Measurements from ENCODE around the gene GPX3. TPM values are rescaled to one million over a fixed set of nuclear protein-coding genes. Genes with fewer than 3 reads are reported as not detected.

Gene GPX3
- total and polyA plus RNA-seq, 2 of the 8 experiments (the other 6 are each of a cell fraction or from before 2014, with no cell fraction given) = 27.8 to 77.9 TPM

GRCh38 chr5:151052836-151053235 lies 32.4 kb downstream of the GPX3 start:
- H3K79me2 ChIP-seq (ENCODE audit: control insufficient read depth in 1 of 2, insufficient read depth in 2 of 2, low read length in 2 of 2) = no peaks in the 10 kb centered on the region
- H4K91ac ChIP-seq (replicated peaks; ENCODE audit: insufficient read length, low read length) = no peak overlapping the region
- ChIA-PET POLR2A (ENCODE audit: partially characterized antibody) (interaction anchor here (2.3 kb wide), 1 partner anchor 63 kb away, joined by 11 read pairs; no protein-coding TSS in a partner anchor), CTCF (ENCODE audit: partially characterized antibody) (interaction anchor here (0.5 to 14.2 kb wide), 27 partner anchors 15 to 1135 kb away, joined by 3 to 777 read pairs (median 8); partner anchors contain the start of genes CCDC69, GPX3 and TNIP1)
- no peaks in the 10 kb centered on the region for H3K23me2 ChIP-seq (ENCODE audit: low read depth, low read length)
- no peak overlapping the region for H3K18ac ChIP-seq (ENCODE audit: extremely low read depth, low read length)
- H3K27ac ChIP-seq (ENCODE audit: low read depth, low read length) = no peak overlapping the region
- DNase-seq (ENCODE audit: low read depth in 1 of 2, low spot score in 2 of 2) (no peak), FAIRE-seq (no peak)
- no peak overlapping the region for H2BK15ac ChIP-seq (ENCODE audit: low read length)
- H3K4me3 ChIP-seq (ENCODE audit: extremely low read depth in 1 of 4, insufficient read depth in 2 of 4, low read depth in 3 of 4, low read length in 4 of 4) = no peak overlapping the region
- no peak overlapping the region for H3K56ac ChIP-seq (replicated peaks; ENCODE audit: insufficient read length, low read depth, low read length)
- H3K4me1 ChIP-seq (replicated peaks in 1 of 4; ENCODE audit: control insufficient read depth in 3 of 4, insufficient read depth in 4 of 4, low read length in 3 of 4) = no peaks in the 10 kb centered on the region
- H4K5ac ChIP-seq (ENCODE audit: insufficient read length, low read depth, low read length) = no peak overlapping the region
- peaks cover 3 to 6% of the 10 kb centered on the region in 2 experiments for H4K20me1 ChIP-seq (replicated peaks in 1 of 2; ENCODE audit: control insufficient read depth in 1 of 2, insufficient read depth in 2 of 2, low read length in 2 of 2)
- H2AFZ ChIP-seq (ENCODE audit: low read length) = no peak overlapping the region
- H3K14ac ChIP-seq (ENCODE audit: insufficient read length) = no peak overlapping the region
- H2BK20ac ChIP-seq (ENCODE audit: low read length) = no peak overlapping the region
- H3K9me3 ChIP-seq (ENCODE audit: insufficient read depth in 2 of 2, low read depth in 1 of 2, low read length in 1 of 2) = peaks cover 0 to 2% of the 10 kb centered on the region in 2 experiments; a peak in 1 of 4 replicates
- H3K4ac ChIP-seq (replicated peaks; ENCODE audit: insufficient read length, low read depth, low read length) = no peak overlapping the region
- WGBS, 2 experiments (ENCODE audit: extremely low coverage in 1 of 2, insufficient coverage in 1 of 2, insufficient read length in 1 of 2, insufficient replicate concordance in 2 of 2, low coverage in 1 of 2, low lambda C conversion rate in 2 of 2, missing lambda C conversion rate in 1 of 2) = 86% methylated on average over 3 of the region's 3 CpGs; no CpG with 5 or more reads in 1 of the 2 experiments
- TF ChIP-seq TAF1 (IDR thresholded peaks at IDR 0.05; ENCODE audit: low read depth, low read length) = no peak
- TF ChIP-seq RAD21 (IDR thresholded peaks at IDR 0.05 in 1 of 2, conservative IDR thresholded peaks at IDR 0.05 in 1 of 2; ENCODE audit: low read depth in 2 of 2, low read length in 2 of 2) = no peak
- TF ChIP-seq MAFK (IDR thresholded peaks at IDR 0.05; ENCODE audit: low read depth, low read length) = no peak
- no peak for TF ChIP-seq RNF2 (IDR thresholded peaks at IDR 0.05; ENCODE audit: borderline replicate concordance, low read depth, low read length, missing control alignments, poor library complexity, severe bottlenecking)
- TF ChIP-seq KDM5A (IDR thresholded peaks at IDR 0.05; ENCODE audit: low read length) = no peak
- TF ChIP-seq KDM4A (IDR thresholded peaks at IDR 0.05; ENCODE audit: low read depth, low read length, severe bottlenecking) = no peak
- no peak for TF ChIP-seq RBBP5 (IDR thresholded peaks at IDR 0.05; ENCODE audit: borderline replicate concordance, low read depth, low read length)
- TF ChIP-seq SAP30 (IDR thresholded peaks at IDR 0.05; ENCODE audit: insufficient read depth, insufficient replicate concordance, low read length) = no peak
- no peak for TF ChIP-seq SP1 (IDR thresholded peaks at IDR 0.05; ENCODE audit: low read depth, low read length)
- no peak for TF ChIP-seq EGR1 (IDR thresholded peaks at IDR 0.05; ENCODE audit: borderline replicate concordance, low read depth, low read length)
- no peak for TF ChIP-seq SIN3A (conservative IDR thresholded peaks at IDR 0.05 in 1 of 2, IDR thresholded peaks at IDR 0.05 in 1 of 2; ENCODE audit: low read depth in 1 of 2, low read length in 2 of 2)
- no peak for TF ChIP-seq FOSL1 (IDR thresholded peaks at IDR 0.05; ENCODE audit: insufficient read depth, low read depth, low read length)
- TF ChIP-seq POLR2AphosphoS5 (IDR thresholded peaks at IDR 0.05; ENCODE audit: low read depth, low read length) = no peak
- no peaks in the 10 kb centered on the region for H3K79me1 ChIP-seq (ENCODE audit: low read depth, low read length)
- no peak overlapping the region for H4K8ac ChIP-seq (ENCODE audit: extremely low read depth, insufficient read depth, low read length)
- no peak overlapping the region for H2BK5ac ChIP-seq (ENCODE audit: low read depth, low read length)
- H3K27me3 ChIP-seq (replicated peaks in 1 of 4; ENCODE audit: control insufficient read depth in 3 of 4, extremely low read depth in 1 of 4, insufficient read depth in 3 of 4, low read length in 3 of 4) = no peaks in the 10 kb centered on the region
- H2AK5ac ChIP-seq (ENCODE audit: low read depth, low read length) = no peak overlapping the region
- no peak overlapping the region for H3K23ac ChIP-seq (ENCODE audit: insufficient read length)
- H3K4me2 ChIP-seq (ENCODE audit: insufficient read depth in 1 of 2, low read depth in 2 of 2, low read length in 2 of 2) = no peak overlapping the region
- peaks cover 0 to 3% (median 0%) of the 10 kb centered on the region in 4 experiments; a peak in 2 of 8 replicates for H3K36me3 ChIP-seq (ENCODE audit: control insufficient read depth in 2 of 4, insufficient read depth in 4 of 4, low read length in 3 of 4)
- no peak overlapping the region for H2BK12ac ChIP-seq (ENCODE audit: low read depth, low read length)
- no peak overlapping the region for H2BK120ac ChIP-seq (replicated peaks; ENCODE audit: low read depth, low read length)
- no peak overlapping the region for H3K9ac ChIP-seq (replicated peaks in 1 of 4; ENCODE audit: extremely low read depth in 1 of 4, low read depth in 3 of 4, low read length in 3 of 4)
